ENCODE results near the gene IKBKE. TPM values are rescaled to one million over a fixed set of nuclear protein-coding genes. Genes with fewer than 3 reads are reported as not detected.

The IKBKE gene
- total RNA-seq, 4 donors from 2014 or later: 4.7 to 10.5 (median 9.4) TPM

- intact Hi-C loops (cut with DNase I): no loop called here
- Histone ChIP-seq H3K27ac (no peak overlapping the region), H3K36me3 (no peaks in the 10 kb centered on the region), H3K4me3 (replicated peaks in 1 of 3) (no peak overlapping the region), H3K9me3 (no peaks in the 10 kb centered on the region), H3K27me3 (no peaks in the 10 kb centered on the region), H3K4me1 (peaks cover 29 to 46% of the 10 kb centered on the region in 2 donors)
- no peak for TF ChIP-seq POLR2A (IDR thresholded peaks at IDR 0.05)
- TF ChIP-seq, protein P1, sequence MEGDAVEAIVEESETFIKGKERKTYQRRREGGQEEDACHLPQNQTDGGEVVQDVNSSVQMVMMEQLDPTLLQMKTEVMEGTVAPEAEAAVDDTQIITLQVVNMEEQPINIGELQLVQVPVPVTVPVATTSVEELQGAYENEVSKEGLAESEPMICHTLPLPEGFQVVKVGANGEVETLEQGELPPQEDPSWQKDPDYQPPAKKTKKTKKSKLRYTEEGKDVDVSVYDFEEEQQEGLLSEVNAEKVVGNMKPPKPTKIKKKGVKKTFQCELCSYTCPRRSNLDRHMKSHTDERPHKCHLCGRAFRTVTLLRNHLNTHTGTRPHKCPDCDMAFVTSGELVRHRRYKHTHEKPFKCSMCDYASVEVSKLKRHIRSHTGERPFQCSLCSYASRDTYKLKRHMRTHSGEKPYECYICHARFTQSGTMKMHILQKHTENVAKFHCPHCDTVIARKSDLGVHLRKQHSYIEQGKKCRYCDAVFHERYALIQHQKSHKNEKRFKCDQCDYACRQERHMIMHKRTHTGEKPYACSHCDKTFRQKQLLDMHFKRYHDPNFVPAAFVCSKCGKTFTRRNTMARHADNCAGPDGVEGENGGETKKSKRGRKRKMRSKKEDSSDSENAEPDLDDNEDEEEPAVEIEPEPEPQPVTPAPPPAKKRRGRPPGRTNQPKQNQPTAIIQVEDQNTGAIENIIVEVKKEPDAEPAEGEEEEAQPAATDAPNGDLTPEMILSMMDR (IDR thresholded peaks at IDR 0.05): no peak
- no peak for DNase-seq
- whole genome bisulfite sequencing, 2 donors: 86 to 92% methylated on average over 4 of the region's 4 CpGs
Observed at GRCh38 chr1:206537141-206537540, 66.9 kb downstream of the IKBKE start.

DNA sequence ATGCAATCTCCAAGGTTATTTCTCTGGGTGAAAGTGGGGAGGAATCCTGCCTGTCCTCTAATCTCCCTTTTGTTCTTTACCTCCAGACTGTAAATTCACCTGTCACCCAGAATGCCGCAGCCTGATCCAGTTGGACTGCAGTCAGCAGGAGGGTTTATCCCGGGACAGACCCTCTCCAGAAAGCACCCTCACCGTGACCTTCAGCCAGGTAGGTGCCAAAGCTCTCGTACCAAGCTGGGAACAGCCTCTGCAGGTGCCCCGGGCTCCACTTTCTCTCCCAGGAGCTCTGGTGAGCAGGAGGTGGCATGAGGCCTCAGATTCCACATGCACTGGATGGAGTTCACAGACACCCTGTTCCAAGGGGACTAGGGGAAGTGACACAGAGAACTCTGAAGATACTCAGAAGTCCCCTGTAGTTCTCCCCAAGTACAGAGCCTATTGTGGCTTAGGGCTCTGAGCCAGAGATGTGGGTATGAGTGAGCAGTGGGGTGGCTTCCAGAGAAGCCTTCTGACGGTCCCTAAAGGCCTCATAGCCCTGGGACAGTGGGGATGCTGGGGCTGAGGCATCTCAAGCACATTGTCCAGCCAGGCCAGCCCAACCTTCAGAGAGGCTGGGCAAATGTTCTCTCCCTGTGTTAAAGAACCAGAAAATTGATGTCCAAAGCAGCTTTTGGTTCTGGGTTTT lies 68.0 kb downstream of the IKBKE start:
- H3K4me3 ChIP-seq (replicated peaks in 1 of 3): no peak overlapping the region
- H3K9me3 ChIP-seq: no peaks in the 10 kb centered on the region
- peak; percentile 64 to 77 for DNase-seq
- WGBS, 2 donors: 48 to 56% methylated on average over 5 to 6 of the region's 6 CpGs
- peak overlapping the region in 1 of 3 donors; percentile 90 for H3K27ac ChIP-seq
- TF ChIP-seq, protein P1 (IDR thresholded peaks at IDR 0.05): no peak
- no peak for TF ChIP-seq POLR2A (IDR thresholded peaks at IDR 0.05)
- intact Hi-C loops (cut with DNase I): no loop called here
- no peaks in the 10 kb centered on the region for H3K36me3 ChIP-seq
- H3K27me3 ChIP-seq: no peaks in the 10 kb centered on the region
- H3K4me1 ChIP-seq: peaks cover 29 to 46% of the 10 kb centered on the region in 2 donors

DNA sequence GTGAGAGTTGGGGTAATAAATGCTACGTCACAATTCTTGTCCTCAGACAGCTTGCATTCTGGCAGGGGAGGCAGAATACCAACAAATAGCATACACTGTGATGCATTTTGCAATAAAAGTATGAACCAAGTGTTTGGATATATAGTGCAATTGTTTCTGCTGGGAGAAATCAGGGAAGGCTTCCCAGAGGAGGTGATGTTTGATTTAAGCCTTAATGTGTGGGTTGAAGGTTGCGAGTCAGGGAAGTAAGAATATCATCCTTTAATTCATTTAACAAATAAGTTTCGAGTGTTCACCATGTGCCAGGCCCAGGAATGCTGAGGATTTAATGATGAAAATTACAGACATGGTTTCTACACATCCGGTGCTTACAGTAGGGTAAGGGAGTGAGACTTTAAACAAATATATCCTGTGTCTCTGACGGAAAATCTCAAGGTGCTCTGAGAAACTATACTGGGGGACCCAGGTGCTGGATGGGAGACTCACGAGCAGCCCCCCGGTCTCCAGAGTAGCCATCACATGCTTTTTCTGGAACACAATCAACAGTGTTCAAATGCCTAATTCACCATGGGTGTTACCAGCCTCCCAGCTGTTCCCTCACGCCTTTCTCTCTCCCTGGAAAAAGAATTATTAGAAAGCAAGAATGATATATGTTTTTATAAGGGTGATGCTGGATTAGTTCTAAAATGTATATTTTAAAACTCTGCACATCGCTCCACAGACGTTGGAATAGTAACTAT lies 68.8 kb downstream of the IKBKE start:
- Histone ChIP-seq H3K27me3 (no peaks in the 10 kb centered on the region), H3K27ac (peak overlapping the region; percentile 69 to 91 (median 90)), H3K4me1 (peaks cover 29 to 46% of the 10 kb centered on the region in 2 donors), H3K4me3 (replicated peaks in 1 of 3) (no peak overlapping the region), H3K36me3 (no peaks in the 10 kb centered on the region), H3K9me3 (no peaks in the 10 kb centered on the region)
- intact Hi-C loops (cut with DNase I): no loop called here
- no peak for DNase-seq
- WGBS, 2 donors: 93% methylated on average over 10 of the region's 10 CpGs
- TF ChIP-seq POLR2A (IDR thresholded peaks at IDR 0.05): no peak
- TF ChIP-seq, protein P1 (IDR thresholded peaks at IDR 0.05): no peak

DNA sequence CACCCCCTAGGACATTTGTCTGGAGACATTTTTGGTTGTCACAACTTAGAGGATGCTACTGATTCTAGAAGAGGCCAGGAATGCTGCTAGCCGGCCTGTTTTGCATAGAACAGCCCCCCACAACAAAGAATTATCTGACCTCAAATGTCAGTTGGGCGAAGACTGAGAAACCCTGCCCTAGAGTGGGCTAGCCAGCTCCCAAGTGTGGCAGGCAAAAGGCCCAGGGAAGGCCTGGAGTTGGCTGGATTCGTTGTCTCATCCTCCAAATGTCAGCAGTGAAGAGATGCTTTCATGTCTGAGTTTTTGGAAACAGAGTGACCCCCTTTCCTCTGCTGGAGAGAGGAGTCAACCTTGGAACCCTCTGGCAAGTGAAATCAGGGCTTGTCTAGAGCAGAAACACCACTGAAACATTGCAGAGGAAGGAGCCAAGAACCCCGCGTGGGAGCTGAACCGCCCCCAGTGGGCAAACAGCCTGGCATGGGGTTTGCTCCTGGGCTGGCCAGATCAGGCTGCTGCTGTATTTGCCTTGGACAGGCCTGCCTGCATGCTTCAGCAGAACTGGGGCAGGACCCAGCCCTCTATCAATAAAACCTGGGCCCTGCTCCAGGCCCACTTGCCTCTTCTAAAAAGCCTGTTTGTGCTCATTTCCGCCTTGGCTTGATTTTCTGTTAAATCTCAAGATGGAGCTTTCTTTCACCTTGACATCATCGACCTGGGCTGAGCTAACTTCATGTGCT lies 69.9 kb downstream of the IKBKE start:
- Histone ChIP-seq H3K27me3 (no peaks in the 10 kb centered on the region), H3K9me3 (no peaks in the 10 kb centered on the region), H3K27ac (peak overlapping the region; percentile 69 to 91 (median 90)), H3K36me3 (no peaks in the 10 kb centered on the region), H3K4me3 (replicated peaks in 1 of 3) (no peak overlapping the region), H3K4me1 (peaks cover 37 to 51% of the 10 kb centered on the region in 2 donors)
- peak in 1 of 2 donors; percentile 14 for TF ChIP-seq POLR2A (IDR thresholded peaks at IDR 0.05)
- TF ChIP-seq, protein P1 (IDR thresholded peaks at IDR 0.05): peak in 1 of 6 experiments; percentile 6
- DNase-seq: peak; percentile 96 to 98
- intact Hi-C loops (cut with DNase I): loop anchor here (5.0 to 10.0 kb wide), 2 partner anchors 42 to 45 kb away; no protein-coding TSS in a partner anchor
- 25 to 36% methylated on average over 8 of the region's 8 CpGs for WGBS, 2 donors

Measured in thyroid gland (tissue), 4 donors.